Measurements from ENCODE around the gene NCOA1. TPM values are rescaled to one million over a fixed set of nuclear protein-coding genes. Genes with fewer than 3 reads are reported as not detected.

Gene NCOA1
- total and polyA plus RNA-seq, 2 of the 4 experiments (the other 2 are of a cell fraction), result 6.7 to 11.3 TPM

- Histone ChIP-seq H3K9me1 (ENCODE audit: insufficient read depth, low read length) (no peaks in the 10 kb centered on the region), H3K23ac (ENCODE audit: low read depth, low read length) (no peak overlapping the region), H3K9ac (ENCODE audit: low read depth, low read length) (no peak overlapping the region), H3K36me3 (ENCODE audit: control insufficient read depth, insufficient read depth, low read length) (no peaks in the 10 kb centered on the region), H3K4me1 (ENCODE audit: control insufficient read depth, insufficient read depth, low read length) (peaks cover 6% of the 10 kb centered on the region), H2BK5ac (ENCODE audit: low read depth, low read length, poor library complexity, severe bottlenecking) (no peak overlapping the region), H3K27me3 (ENCODE audit: control insufficient read depth, insufficient read depth, low read length) (no peaks in the 10 kb centered on the region), H2AK5ac (ENCODE audit: low read depth, low read length) (no peak overlapping the region), H4K5ac (ENCODE audit: low read depth, low read length) (no peak overlapping the region), H3K18ac (ENCODE audit: low read depth, low read length) (no peak overlapping the region), H4K8ac (ENCODE audit: low read depth in 2 of 2, low read length in 2 of 2) (no peak overlapping the region), H3K4me2 (ENCODE audit: low read depth, low read length) (no peak overlapping the region), H4K20me1 (ENCODE audit: insufficient read depth, low read length) (peaks cover 3% of the 10 kb centered on the region; the same call in 1 of the 2 replicates), H3K79me1 (ENCODE audit: low read depth in 1 of 2, low read length in 2 of 2) (peaks cover 10 to 17% of the 10 kb centered on the region in 2 experiments; a peak in 3 of 4 replicates), H2BK120ac (ENCODE audit: low read depth, low read length) (no peak overlapping the region), H3K56ac (ENCODE audit: extremely low read depth, insufficient read depth, low read length) (no peak overlapping the region), H4K91ac (ENCODE audit: insufficient read depth, low read depth, low read length) (no peak overlapping the region), H3K14ac (replicated peaks; ENCODE audit: low read depth, low read length) (no peak overlapping the region), H3K27ac (ENCODE audit: insufficient read depth, low read length) (no peak overlapping the region), H2BK15ac (ENCODE audit: low read depth, low read length) (no peak overlapping the region), H3K9me3 (ENCODE audit: control insufficient read depth, insufficient read depth, low read length) (no peaks in the 10 kb centered on the region), H3K4me3 (ENCODE audit: insufficient read depth, low read depth, low read length) (no peak overlapping the region), H3K4ac (ENCODE audit: low read depth, low read length) (no peak overlapping the region), H2BK20ac (ENCODE audit: low read depth, low read length) (no peak overlapping the region), H2AFZ (replicated peaks; ENCODE audit: low read length, poor library complexity) (no peak overlapping the region), H2AK9ac (replicated peaks; ENCODE audit: low read depth, low read length, poor library complexity) (no peak overlapping the region)
- no CpG with 5 or more reads among the region's 2 CpGs for WGBS, 2 experiments (ENCODE audit: extremely low coverage in 2 of 2, insufficient read length in 1 of 2)
- ATAC-seq (ENCODE audit: low read depth) (no peak), DNase-seq (no peak)
- BruUV-seq (replicated peaks), result no TSS peak
- TF ChIP-seq RAD21 (IDR thresholded peaks at IDR 0.05; ENCODE audit: low read length) (no peak), CEBPB (IDR thresholded peaks at IDR 0.05; ENCODE audit: low read depth, low read length) (no peak), MXI1 (IDR thresholded peaks at IDR 0.05; ENCODE audit: borderline replicate concordance, low read depth, low read length) (no peak), FOS (IDR thresholded peaks at IDR 0.05; ENCODE audit: low read depth, low read length) (no peak), RFX5 (IDR thresholded peaks at IDR 0.05; ENCODE audit: low read depth, low read length) (no peak), MAFK (IDR thresholded peaks at IDR 0.05; ENCODE audit: low read depth, low read length) (no peak), ELK1 (IDR thresholded peaks at IDR 0.05; ENCODE audit: borderline replicate concordance, low read depth, low read length) (no peak), POLR2A (IDR thresholded peaks at IDR 0.05; ENCODE audit: low read depth, low read length) (no peak), USF2 (IDR thresholded peaks at IDR 0.05; ENCODE audit: low read depth, low read length) (no peak), MAZ (IDR thresholded peaks at IDR 0.05; ENCODE audit: borderline replicate concordance, low read depth, low read length) (no peak), CHD1 (IDR thresholded peaks at IDR 0.05; ENCODE audit: low read depth, low read length) (no peak), SMC3 (IDR thresholded peaks at IDR 0.05; ENCODE audit: low read depth, low read length) (no peak), BHLHE40 (IDR thresholded peaks at IDR 0.05; ENCODE audit: low read depth, low read length) (no peak), NFE2L2 (IDR thresholded peaks at IDR 0.05; ENCODE audit: low read depth, low read length) (no peak), RCOR1 (IDR thresholded peaks at IDR 0.05; ENCODE audit: insufficient replicate concordance, low read length) (no peak), CTCF (conservative IDR thresholded peaks at IDR 0.05; ENCODE audit: low read depth, low read length) (no peak)
- ChIA-PET POLR2A (ENCODE audit: unreplicated experiment) (no interaction called here), CTCF (no interaction called here)
- intact Hi-C loops (cut with micrococcal nuclease) (no loop called here), dilution Hi-C loops (cut with HindIII; ENCODE audit: low sequenced_read_pairs, unreplicated experiment) (no loop called here), in situ Hi-C loops (cut with MboI; ENCODE audit: low sequenced_read_pairs) (no loop called here)
These were observed 20.1 kb downstream of the NCOA1 start for GRCh38 chr2:24511198-24511597.

All from IMR-90 (cell line).